Measurements from ENCODE around the gene AQP5.

The AQP5 gene

GRCh38 chr12:49951411-49952240 lies 10.0 kb upstream of the AQP5 start:
- DNase-seq: no peak

GRCh38 chr12:49952391-49953055 lies 9.1 kb upstream of the AQP5 start:
- DNase-seq: no peak

GRCh38 chr12:49953151-49953550 lies 8.5 kb upstream of the AQP5 start:
- no peak for DNase-seq

GRCh38 chr12:49953961-49954846 lies 7.5 kb upstream of the AQP5 start:
- no peak for DNase-seq

- no peak for DNase-seq
These were observed 6.5 kb upstream of the AQP5 start for GRCh38 chr12:49954863-49955830.

DNA sequence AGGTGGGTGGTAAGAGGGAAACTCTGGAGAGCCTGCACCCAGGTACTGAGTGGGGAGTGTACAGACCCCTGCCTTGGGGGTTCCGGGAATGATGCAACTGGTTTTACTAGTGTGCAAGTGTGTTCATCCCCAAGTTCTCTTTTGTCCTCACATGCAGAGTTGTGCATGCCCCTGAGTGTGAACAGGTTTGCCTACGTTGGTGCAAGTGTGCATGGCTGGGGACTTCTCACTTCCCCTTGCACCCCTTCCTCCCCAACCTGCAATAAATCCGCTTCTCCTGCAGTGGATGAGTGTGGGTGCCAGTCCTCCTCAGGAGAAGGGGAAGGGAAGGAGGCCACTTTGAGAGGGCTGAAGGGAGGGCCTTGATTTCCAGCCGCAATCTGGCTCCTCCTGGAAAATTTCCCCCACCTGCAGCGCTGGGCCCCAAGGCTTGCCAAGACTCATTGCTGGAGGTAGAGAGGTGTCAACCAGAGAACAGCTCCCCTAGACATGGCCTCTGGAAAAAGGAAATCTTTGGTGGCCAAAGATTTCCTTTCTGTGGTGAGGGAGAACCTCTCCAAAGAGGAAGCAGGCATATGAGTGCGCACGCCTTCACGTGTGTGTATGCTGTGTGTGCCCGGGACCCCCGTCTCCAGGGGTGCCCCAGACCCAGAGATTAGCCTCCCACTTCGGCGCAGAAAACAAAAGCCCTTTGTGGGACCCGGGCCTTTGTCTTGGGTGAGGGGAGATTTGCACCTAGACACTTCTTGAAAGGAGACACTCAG lies 5.6 kb upstream of the AQP5 start:
- DNase-seq: no peak

GRCh38 chr12:49956663-49957569 lies 4.8 kb upstream of the AQP5 start:
- no peak for DNase-seq

GRCh38 chr12:49957570-49957967 lies 4.1 kb upstream of the AQP5 start:
- DNase-seq: no peak

DNA sequence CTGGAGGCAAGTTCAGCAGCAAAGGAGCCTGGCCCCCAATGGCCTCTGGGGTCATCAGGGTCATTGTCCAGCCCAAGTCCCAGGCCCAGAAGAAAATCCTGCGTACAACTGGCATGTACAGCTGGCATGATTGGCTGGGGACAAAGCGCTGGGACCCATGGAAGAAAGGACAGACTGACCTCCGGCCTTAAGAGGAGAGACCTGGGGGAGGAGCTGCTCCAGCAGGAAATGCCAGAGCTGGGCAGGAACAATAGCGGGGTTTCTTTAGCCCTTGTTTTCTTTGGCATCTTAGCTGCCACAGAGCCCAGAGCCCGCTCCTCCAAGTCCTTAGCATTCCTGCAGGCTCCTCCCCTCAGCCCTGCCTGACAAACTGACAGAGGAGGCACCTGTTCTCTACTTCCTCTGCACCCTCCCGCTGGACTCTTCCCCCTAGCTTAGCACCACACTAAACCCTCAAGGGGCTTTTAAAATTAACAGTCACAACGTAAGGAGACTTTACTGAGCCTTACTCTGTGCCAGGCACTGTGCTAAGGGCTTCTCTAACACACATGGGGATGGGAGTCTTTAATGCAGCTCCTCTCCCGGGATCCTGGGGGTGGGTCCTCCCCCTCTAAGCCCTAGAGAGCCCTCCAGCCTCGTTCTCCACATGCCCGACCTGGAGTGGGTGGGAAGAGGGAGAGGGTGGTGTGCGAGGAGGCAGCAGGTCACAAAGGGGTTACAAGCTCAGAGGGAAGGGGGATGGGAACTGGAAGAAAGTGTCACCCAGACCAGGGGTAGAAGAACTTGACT lies 1.8 kb upstream of the AQP5 start:
- DNase-seq: no peak

- DNase-seq: no peak
These were observed 1.1 kb upstream of the AQP5 start for GRCh38 chr12:49960474-49961110.

DNA sequence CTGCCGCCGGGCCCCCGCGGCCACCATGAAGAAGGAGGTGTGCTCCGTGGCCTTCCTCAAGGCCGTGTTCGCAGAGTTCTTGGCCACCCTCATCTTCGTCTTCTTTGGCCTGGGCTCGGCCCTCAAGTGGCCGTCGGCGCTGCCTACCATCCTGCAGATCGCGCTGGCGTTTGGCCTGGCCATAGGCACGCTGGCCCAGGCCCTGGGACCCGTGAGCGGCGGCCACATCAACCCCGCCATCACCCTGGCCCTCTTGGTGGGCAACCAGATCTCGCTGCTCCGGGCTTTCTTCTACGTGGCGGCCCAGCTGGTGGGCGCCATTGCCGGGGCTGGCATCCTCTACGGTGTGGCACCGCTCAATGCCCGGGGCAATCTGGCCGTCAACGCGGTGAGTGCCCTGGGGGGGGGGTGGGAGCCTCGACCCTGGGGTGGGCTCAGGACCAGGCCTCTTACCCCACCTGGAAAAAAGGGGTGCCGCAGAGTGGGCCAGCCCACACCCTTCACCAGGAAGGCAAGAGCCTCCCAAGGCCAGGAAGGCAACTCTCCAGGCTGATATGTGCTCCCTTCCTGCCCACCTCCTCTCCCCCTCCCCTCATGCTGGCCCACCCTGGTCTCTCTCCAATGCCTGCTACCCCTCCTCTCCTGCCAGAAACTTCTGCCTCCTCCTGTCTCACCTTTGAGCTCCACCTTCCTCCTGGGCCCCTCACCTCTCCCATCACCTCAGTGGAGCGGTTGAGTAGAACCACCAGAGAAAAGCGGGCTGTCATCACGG lies 507 bp downstream of the AQP5 start:
- DNase-seq: no peak

DNA sequence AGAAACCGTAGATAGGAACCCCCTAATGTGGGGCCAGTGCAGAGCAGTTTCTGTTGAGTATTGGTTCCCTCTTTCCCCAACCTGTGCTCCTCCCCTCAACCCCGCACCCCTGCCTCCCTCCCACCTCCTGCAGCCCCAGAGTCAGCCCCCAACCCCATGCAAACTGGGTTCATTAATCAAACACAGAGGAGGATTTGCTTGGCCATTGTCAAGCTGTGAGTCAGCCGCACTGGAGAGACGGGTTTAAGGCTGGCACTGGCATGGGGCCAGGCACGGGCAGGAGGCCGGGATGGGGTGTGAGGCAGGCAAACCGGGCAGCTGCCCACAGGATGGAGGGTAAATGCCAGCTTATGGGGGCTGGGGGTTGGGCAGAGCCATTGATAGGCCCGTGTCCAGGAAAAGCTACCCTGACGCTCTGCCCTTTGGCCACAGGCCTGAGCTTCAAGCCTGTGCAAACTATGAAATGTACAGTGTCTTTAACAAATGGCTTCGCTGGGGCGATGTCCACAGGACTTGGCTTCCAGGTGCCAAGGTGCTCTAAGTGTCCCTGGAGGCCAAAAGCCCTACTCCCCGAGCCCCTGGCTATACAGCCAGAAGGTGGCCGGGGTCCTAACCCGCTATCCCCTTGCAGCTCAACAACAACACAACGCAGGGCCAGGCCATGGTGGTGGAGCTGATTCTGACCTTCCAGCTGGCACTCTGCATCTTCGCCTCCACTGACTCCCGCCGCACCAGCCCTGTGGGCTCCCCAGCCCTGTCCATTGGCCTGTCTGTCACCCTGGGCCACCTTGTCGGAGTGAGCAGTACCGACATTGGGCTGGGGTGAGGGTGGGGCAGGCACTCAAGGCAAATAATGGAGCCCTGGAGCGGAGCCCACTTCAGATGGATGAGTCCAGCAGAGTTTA lies 1.4 kb downstream of the AQP5 start:
- DNase-seq: peak; percentile 53

- DNase-seq: no peak
These were observed 2.5 kb downstream of the AQP5 start for GRCh38 chr12:49963976-49964815.

- no peak for DNase-seq
These were observed 3.4 kb downstream of the AQP5 start for GRCh38 chr12:49964849-49965624.

DNA sequence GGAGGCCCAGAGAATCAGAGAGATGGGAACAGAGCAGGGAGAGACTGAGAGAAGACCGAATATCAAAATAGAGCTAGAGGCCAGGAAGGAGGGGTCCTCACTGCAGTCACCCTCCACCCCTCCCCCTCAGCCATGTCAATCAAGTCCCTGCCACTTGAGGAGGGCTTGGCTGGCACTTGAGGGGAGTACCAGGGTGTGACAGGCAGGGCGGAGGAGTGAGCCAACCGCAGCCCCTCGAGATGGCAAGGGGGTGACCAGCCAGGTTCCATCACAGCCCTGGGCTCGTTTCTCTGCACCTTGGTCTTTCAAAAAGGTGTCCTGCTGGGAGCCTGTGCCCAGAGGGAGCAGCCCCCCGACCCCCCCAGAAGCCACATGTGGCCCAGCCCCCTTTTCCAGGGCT lies 4.2 kb downstream of the AQP5 start:
- no peak for DNase-seq
